ENCODE measurements around the gene KRT84.
"Not testable (repeated sequence)": the region's sequence is repeated elsewhere in the genome, so short reads cannot be mapped to it uniquely, and the experiment has no call there.

DNA sequence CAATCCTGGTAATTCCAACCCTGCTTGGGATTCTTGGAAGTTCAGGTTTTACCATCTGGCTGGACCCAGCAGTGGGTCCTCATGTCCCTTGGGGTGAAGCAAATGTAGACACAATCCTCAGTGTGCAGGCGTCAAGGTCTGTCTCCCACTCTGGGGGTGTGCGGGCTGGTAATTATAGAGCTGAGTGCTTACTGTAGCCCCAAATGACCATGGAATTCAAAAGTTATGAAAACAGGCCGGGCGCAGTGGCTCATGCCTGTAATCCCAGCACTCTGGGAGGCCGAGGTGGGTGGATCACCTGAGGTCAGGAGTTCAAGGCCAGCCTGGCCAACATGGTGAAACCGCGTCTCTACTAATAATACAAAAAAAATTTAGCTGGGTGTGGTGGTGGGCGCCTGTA is 40.4 kb downstream of the KRT84 start:
- TF ChIP-seq SMC3 (conservative IDR thresholded peaks at IDR 0.05; ENCODE audit: poor library complexity); EZH2 (IDR thresholded peaks at IDR 0.05; ENCODE audit: borderline replicate concordance, insufficient read depth, low read length, poor library complexity, severe bottlenecking): not testable (repeated sequence)
